Loucy (cell line): ENCODE data around the gene PHIP.

ENCODE experiments used
- CTCF ChIP-seq: fragments of 200-600 bp; sonication (generic); conservative IDR thresholded peaks from 2 replicates; pipeline ENCODE4 v1.5.1; 2014; ENCODE audit warnings: mild to moderate bottlenecking, antibody characterized with exemption, low read length
- EZH2phosphoT487 ChIP-seq: fragments of 200-600 bp; IDR thresholded peaks from 2 replicates; pipeline ENCODE4 v1.6.1; 2018; ENCODE audit warnings: antibody characterized with exemption, mild to moderate bottlenecking, moderate library complexity, borderline replicate concordance

DNA sequence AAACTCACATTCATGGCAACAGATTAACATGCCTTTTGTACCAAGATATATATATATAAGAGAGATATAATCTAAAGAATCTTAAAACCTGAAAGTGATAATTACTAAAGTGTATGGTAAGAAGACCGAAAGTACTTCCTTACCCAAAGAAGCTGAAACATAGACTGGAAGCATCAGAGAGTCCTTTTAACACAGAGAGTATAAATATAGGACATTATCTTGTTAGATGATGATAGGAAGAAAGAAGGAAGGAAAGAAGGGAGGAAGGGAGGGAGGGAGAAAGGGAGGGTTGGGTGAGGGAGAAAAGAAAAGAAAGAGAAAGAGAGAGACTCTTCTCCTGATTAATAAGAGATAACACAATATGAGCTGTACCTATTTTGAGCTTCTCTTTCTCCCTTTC is 68.2 kb downstream of the PHIP start:
- TF ChIP-seq CTCF (no peak), EZH2phosphoT487 (no peak)
